Neural cell (in vitro differentiated cells): ENCODE measurements around the gene YBX2. TPM values are rescaled to one million over a fixed set of nuclear protein-coding genes. Genes with fewer than 3 reads are reported as not detected.

Experiments used
- H2AFZ ChIP-seq: fragments of 200-600, 300-800 bp; sonication (generic), shearing (Covaris generic); 2 replicates; pipeline ENCODE4 v1.6.0; 2014; ENCODE audit warnings: low read depth, mild to moderate bottlenecking, antibody characterized with exemption, low read length, moderate library complexity
- H3F3A ChIP-seq: fragments of 200-600 bp; shearing (Covaris generic); 2 replicates; pipeline ENCODE4 v1.6.1; 2016; ENCODE audit warnings: mild to moderate bottlenecking, moderate library complexity, mixed read lengths, antibody characterized with exemption, low read length; ENCODE audit not compliant: insufficient read depth, poor library complexity, severe bottlenecking
- H3K27ac ChIP-seq: fragments of 200-600, 300-800 bp; sonication (generic), shearing (Covaris generic); 2 replicates; pipeline ENCODE4 v1.5.1; 2014; ENCODE audit warnings: mild to moderate bottlenecking, low read length, moderate library complexity
- H3K27me3 ChIP-seq: fragments of 300-800, 200-600 bp; sonication (generic), shearing (Covaris generic); 2 replicates; pipeline ENCODE4 v1.6.0; 2014; ENCODE audit warnings: mild to moderate bottlenecking, low read depth, low read length, moderate library complexity; ENCODE audit not compliant: insufficient read depth
- H3K36me3 ChIP-seq: fragments of 300-800, 200-600 bp; sonication (generic), shearing (Covaris generic); 2 replicates; pipeline ENCODE4 v1.5.1; 2014; ENCODE audit warnings: mild to moderate bottlenecking, antibody characterized with exemption, low read length, moderate library complexity; ENCODE audit not compliant: insufficient read depth
- H3K4me2 ChIP-seq: fragments of 300-800, 200-600 bp; sonication (generic), shearing (Covaris generic); 2 replicates; pipeline ENCODE4 v1.6.0; 2014; ENCODE audit warnings: mild to moderate bottlenecking, low read length
- H3K4me3 ChIP-seq: fragments of 300-800, 200-600 bp; sonication (generic), shearing (Covaris generic); 2 replicates; pipeline ENCODE4 v1.5.1; 2014; ENCODE audit warnings: mild to moderate bottlenecking, low read length, moderate library complexity
- H3K79me2 ChIP-seq: fragments of 200-600 bp; shearing (Covaris generic); replicated peaks from 2 replicates; pipeline ENCODE4 v1.6.0; 2014; ENCODE audit warnings: mild to moderate bottlenecking, low read length, moderate library complexity; ENCODE audit not compliant: insufficient read depth
- H3K9ac ChIP-seq: fragments of 300-800, 200-600 bp; sonication (generic), shearing (Covaris generic); 2 replicates; pipeline ENCODE4 v1.6.1; 2016; ENCODE audit warnings: mild to moderate bottlenecking, low read length, mixed read lengths
- H3K9me2 ChIP-seq: fragments of 200-600 bp; shearing (Covaris generic); 2 replicates; pipeline ENCODE4 v1.6.1; 2016; ENCODE audit warnings: mild to moderate bottlenecking, low read length, mixed read lengths; ENCODE audit not compliant: insufficient read depth
- H3K9me3 ChIP-seq: fragments of 200-600, 300-800 bp; sonication (generic), shearing (Covaris generic); 2 replicates; pipeline ENCODE4 v1.6.1; 2016; ENCODE audit warnings: mild to moderate bottlenecking, mixed run types, low read length, moderate library complexity, mixed read lengths
- H4K20me1 ChIP-seq: fragments of 200-600 bp; shearing (Covaris generic); 2 replicates; pipeline ENCODE4 v1.6.1; 2016; ENCODE audit warnings: mild to moderate bottlenecking, mixed run types; ENCODE audit not compliant: insufficient read depth
- CTCF ChIP-seq: fragments of 450-650 bp; IDR thresholded peaks from 2 replicates; pipeline ENCODE4 v1.5.1; 2014; ENCODE audit warnings: antibody characterized with exemption, mild to moderate bottlenecking, moderate library complexity; ENCODE audit not compliant: poor library complexity, severe bottlenecking
- EP300 ChIP-seq: fragments of 450-650 bp; conservative IDR thresholded peaks from 2 replicates; pipeline ENCODE4 v1.6.1; 2014; ENCODE audit warnings: antibody characterized with exemption, mild to moderate bottlenecking, moderate library complexity; ENCODE audit not compliant: poor library complexity, severe bottlenecking
- EZH2 ChIP-seq: fragments of 200-600, 300-800 bp; shearing (Covaris generic), sonication (generic); IDR thresholded peaks from 2 replicates; pipeline ENCODE4 v1.6.1; 2014; ENCODE audit warnings: antibody characterized with exemption, low read length, borderline replicate concordance, mild to moderate bottlenecking; ENCODE audit not compliant: insufficient read depth, poor library complexity, severe bottlenecking
- MXI1 ChIP-seq: fragments of 450-650 bp; conservative IDR thresholded peaks from 2 replicates; pipeline ENCODE4 v1.6.1; 2014; ENCODE audit warnings: antibody characterized with exemption, mild to moderate bottlenecking; ENCODE audit not compliant: poor library complexity, severe bottlenecking
- POLR2AphosphoS5 ChIP-seq: IDR thresholded peaks from 2 replicates; pipeline ENCODE4 v1.6.1; 2012
- RAD21 ChIP-seq: fragments of 450-650 bp; conservative IDR thresholded peaks from 2 replicates; pipeline ENCODE4 v1.6.1; 2014; ENCODE audit warnings: antibody characterized with exemption, mild to moderate bottlenecking, moderate library complexity
- REST ChIP-seq: IDR thresholded peaks from 2 replicates; pipeline ENCODE4 v1.6.1; 2012; ENCODE audit warnings: borderline replicate concordance
- SMC3 ChIP-seq: fragments of 450-650 bp; conservative IDR thresholded peaks from 2 replicates; pipeline ENCODE4 v1.6.1; 2014; ENCODE audit warnings: antibody characterized with exemption, mild to moderate bottlenecking, moderate library complexity; ENCODE audit not compliant: poor library complexity
- TAF1 ChIP-seq: IDR thresholded peaks from 2 replicates; pipeline ENCODE4 v1.6.1; 2012; ENCODE audit warnings: low read depth
- polyA plus RNA-seq: library from polyadenylated mRNA; depleted of rRNA; stranded (reverse); fragments of >200 nt; gene quantifications from 2 replicates; pipeline ENCODE4 v1.2.3, GENCODE V29; 2014

YBX2 gene
- polyA plus RNA-seq, 1 donor from 2014 or later = 2.1 TPM

GRCh38 chr17:7258731-7259554 lies 35.5 kb downstream of the YBX2 start:
- Histone ChIP-seq H3K27me3 (peaks cover 50% of the 10 kb centered on the region), H3K9me3 (no peaks in the 10 kb centered on the region), H2AFZ (no peak overlapping the region), H3K4me2 (no peak overlapping the region), H4K20me1 (no peaks in the 10 kb centered on the region), H3K9ac (no peak overlapping the region), H3F3A (no peaks in the 10 kb centered on the region), H3K79me2 (peaks cover 1% of the 10 kb centered on the region), H3K27ac (no peak overlapping the region), H3K9me2 (no peaks in the 10 kb centered on the region), H3K4me3 (no peak overlapping the region), H3K36me3 (peaks cover 4% of the 10 kb centered on the region)
- TF ChIP-seq MXI1 (no peak), REST (no peak), RAD21 (no peak), CTCF (no peak), EZH2 (no peak), POLR2AphosphoS5 (no peak), TAF1 (no peak), EP300 (no peak), SMC3 (no peak)

GRCh38 chr17:7256766-7257456 lies 37.5 kb downstream of the YBX2 start:
- H2AFZ ChIP-seq = no peak overlapping the region
- TF ChIP-seq REST (no peak), MXI1 (no peak), TAF1 (no peak), CTCF (no peak), EP300 (no peak), RAD21 (no peak), EZH2 (no peak), SMC3 (no peak)
- no peak overlapping the region for H3K27ac ChIP-seq
- peaks cover 12% of the 10 kb centered on the region for H3K79me2 ChIP-seq
- H3K9me3 ChIP-seq = no peaks in the 10 kb centered on the region
- peaks cover 4% of the 10 kb centered on the region for H3K36me3 ChIP-seq
- no peaks in the 10 kb centered on the region for H4K20me1 ChIP-seq
- H3F3A ChIP-seq = no peaks in the 10 kb centered on the region
- no peak overlapping the region for H3K4me2 ChIP-seq
- no peak overlapping the region for H3K9ac ChIP-seq
- no peak overlapping the region for H3K4me3 ChIP-seq
- no peaks in the 10 kb centered on the region for H3K9me2 ChIP-seq
- H3K27me3 ChIP-seq = peaks cover 30% of the 10 kb centered on the region
